Left lung (tissue), 10 donors: ENCODE measurements around the gene GABBR1. TPM values are rescaled to one million over a fixed set of nuclear protein-coding genes. Genes with fewer than 3 reads are reported as not detected.

Experiments
- ATAC-seq: fragments of 200-7000 bp; cut with Tn5 transposase; one replicate; pipeline ENCODE4 v1.9.1; 2020; ENCODE audit warnings: moderate library complexity
- DNase-seq, 4 donors: peaks; one replicate each; pipeline ENCODE4 v3.0.0-alpha.2; 2013 to 2020
- H3K27ac ChIP-seq, 2 donors: fragments of 200-600 bp; sonication (generic) in 1 of 2; one replicate each; pipeline versions ENCODE4 v1.5.0 to v1.8.0; 2020 to 2021
- H3K27me3 ChIP-seq, 2 donors: fragments of 200-600 bp; sonication (generic) in 1 of 2; one replicate each; pipeline versions ENCODE4 v1.5.0 to v1.8.0; 2020 to 2021
- H3K36me3 ChIP-seq, 2 donors: fragments of 200-600 bp; sonication (generic) in 1 of 2; one replicate each; pipeline versions ENCODE4 v1.5.0 to v1.8.0; 2020 to 2021
- H3K4me1 ChIP-seq, 2 donors: fragments of 200-600 bp; one replicate each; pipeline ENCODE4 v1.8.0; 2021
- H3K4me3 ChIP-seq, 2 donors: fragments of 200-600 bp; sonication (generic) in 1 of 2; one replicate each; pipeline versions ENCODE4 v1.5.0 to v1.8.0; 2020 to 2021; ENCODE audit warnings: mild to moderate bottlenecking in 1 of 2
- H3K9me3 ChIP-seq, 2 donors: fragments of 200-600 bp; sonication (generic) in 1 of 2; one replicate each; pipeline versions ENCODE4 v1.5.0 to v1.8.0; 2020 to 2021
- intact Hi-C, 2 donors: fragments of 100-400 bp; cut with DNase I; formaldehyde crosslinking; loops; one replicate each; pipeline versions ENCODE4 v1.11.2 to v1.14.2; 2022
- polyA plus RNA-seq, 6 donors: library from polyadenylated mRNA; unstranded; fragments of 120-200 nt; gene quantifications; one replicate each; pipeline ENCODE4 v1.2.1, GENCODE V29; 2013; ENCODE audit not compliant: insufficient read length in 6 of 6
- total RNA-seq, 2 donors: library from RNA; stranded (reverse); fragmentation: NEBNext Ultra II Directional; extraction: Animal tissue kit (Norgen Biotek cat#: 25700); gene quantifications; one replicate each; pipeline ENCODE4 v1.2.1, GENCODE V29; 2021
- TF ChIP-seq, protein P1 (sequence below), 2 donors: fragments of 200-600 bp; sonication (generic) in 1 of 2; IDR thresholded peaks; one replicate each; pipeline versions ENCODE4 v1.5.0 to v1.8.0; 2021; ENCODE audit warnings: antibody characterized with exemption in 2 of 2
- donor health status: DM: no; HTN: yes; CAD: no.
- donor health status: DM: no; HTN: no; CAD: no.

The GABBR1 gene
- total and polyA plus RNA-seq, 8 donors: 25.0 to 122 (median 92.0) TPM

DNA sequence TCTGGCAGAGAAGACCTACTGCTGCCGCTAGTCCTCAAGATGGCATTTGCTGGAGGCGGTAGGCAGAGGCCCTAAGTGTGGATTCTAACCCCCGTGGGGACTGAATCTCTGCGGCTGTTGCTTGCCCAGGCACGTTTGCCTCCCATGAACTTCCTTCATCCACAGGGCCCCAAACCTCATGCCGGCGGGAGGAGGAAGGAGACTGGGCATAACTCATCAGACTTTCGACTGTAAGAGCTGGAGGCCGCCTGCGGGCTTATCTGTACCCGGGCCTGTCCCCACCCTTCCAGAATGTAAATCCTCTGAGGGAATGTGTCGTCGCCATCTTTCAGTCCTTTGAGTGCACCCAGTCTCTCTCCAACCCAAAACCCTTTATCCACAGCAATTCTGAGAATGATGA lies 47.0 kb upstream of the GABBR1 start:
- Histone ChIP-seq H3K9me3 (no peaks in the 10 kb centered on the region), H3K4me1 (no peaks in the 10 kb centered on the region), H3K27me3 (peaks cover 0 to 11% of the 10 kb centered on the region in 2 donors), H3K27ac (no peak overlapping the region), H3K36me3 (no peaks in the 10 kb centered on the region), H3K4me3 (no peak overlapping the region)
- intact Hi-C loops: no loop called here
- TF ChIP-seq, protein P1, sequence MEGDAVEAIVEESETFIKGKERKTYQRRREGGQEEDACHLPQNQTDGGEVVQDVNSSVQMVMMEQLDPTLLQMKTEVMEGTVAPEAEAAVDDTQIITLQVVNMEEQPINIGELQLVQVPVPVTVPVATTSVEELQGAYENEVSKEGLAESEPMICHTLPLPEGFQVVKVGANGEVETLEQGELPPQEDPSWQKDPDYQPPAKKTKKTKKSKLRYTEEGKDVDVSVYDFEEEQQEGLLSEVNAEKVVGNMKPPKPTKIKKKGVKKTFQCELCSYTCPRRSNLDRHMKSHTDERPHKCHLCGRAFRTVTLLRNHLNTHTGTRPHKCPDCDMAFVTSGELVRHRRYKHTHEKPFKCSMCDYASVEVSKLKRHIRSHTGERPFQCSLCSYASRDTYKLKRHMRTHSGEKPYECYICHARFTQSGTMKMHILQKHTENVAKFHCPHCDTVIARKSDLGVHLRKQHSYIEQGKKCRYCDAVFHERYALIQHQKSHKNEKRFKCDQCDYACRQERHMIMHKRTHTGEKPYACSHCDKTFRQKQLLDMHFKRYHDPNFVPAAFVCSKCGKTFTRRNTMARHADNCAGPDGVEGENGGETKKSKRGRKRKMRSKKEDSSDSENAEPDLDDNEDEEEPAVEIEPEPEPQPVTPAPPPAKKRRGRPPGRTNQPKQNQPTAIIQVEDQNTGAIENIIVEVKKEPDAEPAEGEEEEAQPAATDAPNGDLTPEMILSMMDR (IDR thresholded peaks at IDR 0.05): no peak
- DNase-seq (no peak), ATAC-seq (no peak)

DNA sequence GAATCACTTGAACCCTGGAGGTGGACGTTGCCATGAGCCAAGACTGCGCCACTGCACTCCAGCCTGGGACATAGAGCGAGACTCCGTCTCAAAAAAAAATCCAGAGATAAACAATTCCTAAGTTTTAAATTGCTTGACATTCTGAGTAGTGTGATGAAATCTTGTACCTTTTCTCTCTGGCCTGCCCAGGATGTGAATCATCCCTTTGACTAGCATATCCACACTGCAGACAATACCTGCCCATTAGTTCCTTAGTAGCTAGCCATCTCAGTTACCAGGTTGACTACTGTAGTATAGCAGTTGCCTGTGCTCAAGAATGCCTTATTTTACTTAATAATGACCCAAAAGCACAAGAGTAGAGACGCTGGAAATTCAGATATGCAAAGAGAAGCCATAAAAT lies 45.1 kb upstream of the GABBR1 start:
- Histone ChIP-seq H3K4me1 (no peaks in the 10 kb centered on the region), H3K27me3 (peaks cover 0 to 11% of the 10 kb centered on the region in 2 donors), H3K36me3 (no peaks in the 10 kb centered on the region), H3K27ac (no peak overlapping the region), H3K9me3 (no peaks in the 10 kb centered on the region), H3K4me3 (no peak overlapping the region)
- intact Hi-C loops: no loop called here
- TF ChIP-seq, protein P1 (IDR thresholded peaks at IDR 0.05): no peak
- ATAC-seq (no peak), DNase-seq (no peak)

DNA sequence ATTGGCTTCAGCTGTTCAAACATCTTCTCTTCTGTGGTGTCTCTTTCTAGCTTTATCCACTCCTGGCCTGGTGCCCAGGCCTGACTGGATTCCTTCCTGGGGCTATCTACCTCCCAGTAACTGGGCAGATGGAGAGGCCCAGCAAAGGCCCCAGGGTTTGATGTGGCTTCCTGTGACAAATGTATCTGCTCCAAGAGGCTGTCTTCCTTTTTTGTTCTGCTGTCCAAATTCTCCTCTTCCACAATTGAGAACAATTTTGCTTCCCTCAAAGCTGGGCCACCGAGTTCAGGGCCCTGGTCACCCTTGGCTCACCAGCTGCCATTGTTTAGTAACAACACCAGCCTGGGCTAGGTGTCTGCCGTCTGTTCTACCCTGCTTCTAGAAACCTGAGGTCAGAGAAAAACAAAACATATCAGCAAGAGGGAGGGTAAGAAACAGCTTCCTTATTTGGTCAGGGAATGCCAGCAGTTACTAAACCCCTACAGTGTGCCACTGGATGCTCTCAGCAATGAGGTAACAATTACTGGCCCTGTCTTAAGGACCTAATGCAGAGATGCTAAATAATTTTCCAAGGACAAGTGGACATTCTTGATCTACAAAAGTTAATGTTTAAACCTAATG lies 44.1 kb upstream of the GABBR1 start:
- TF ChIP-seq, protein P1 (IDR thresholded peaks at IDR 0.05): no peak
- Histone ChIP-seq H3K4me1 (no peaks in the 10 kb centered on the region), H3K36me3 (no peaks in the 10 kb centered on the region), H3K27me3 (peaks cover 0 to 11% of the 10 kb centered on the region in 2 donors), H3K4me3 (no peak overlapping the region), H3K9me3 (no peaks in the 10 kb centered on the region), H3K27ac (no peak overlapping the region)
- intact Hi-C loops: no loop called here
- DNase-seq (peak in 1 of 4 donors; percentile 3), ATAC-seq (peak; percentile 23)

DNA sequence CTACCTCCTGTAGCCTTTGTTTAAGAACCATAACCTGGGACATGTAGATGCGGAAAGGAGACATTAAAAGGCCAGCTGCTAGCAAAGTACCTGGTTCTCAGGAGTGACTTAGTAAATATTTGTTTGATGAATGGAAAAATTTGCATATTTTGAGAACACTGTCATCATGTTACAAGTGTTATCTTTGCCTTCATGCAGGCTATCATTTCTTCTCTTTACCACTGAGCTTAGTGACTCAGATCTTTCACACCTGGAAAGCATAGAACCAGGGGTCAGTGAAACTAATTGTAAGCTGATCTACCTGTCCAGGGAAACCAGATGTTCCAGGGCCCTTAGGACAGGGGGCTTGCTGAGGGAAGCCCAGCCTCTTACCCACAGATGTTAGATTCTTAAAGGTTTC lies 42.6 kb upstream of the GABBR1 start:
- Histone ChIP-seq H3K27ac (no peak overlapping the region), H3K27me3 (peaks cover 0 to 15% of the 10 kb centered on the region in 2 donors), H3K4me3 (no peak overlapping the region), H3K4me1 (no peaks in the 10 kb centered on the region), H3K36me3 (no peaks in the 10 kb centered on the region), H3K9me3 (no peaks in the 10 kb centered on the region)
- ATAC-seq: no peak
- DNase-seq: no peak
- TF ChIP-seq, protein P1 (IDR thresholded peaks at IDR 0.05): no peak
- intact Hi-C loops: no loop called here

DNA sequence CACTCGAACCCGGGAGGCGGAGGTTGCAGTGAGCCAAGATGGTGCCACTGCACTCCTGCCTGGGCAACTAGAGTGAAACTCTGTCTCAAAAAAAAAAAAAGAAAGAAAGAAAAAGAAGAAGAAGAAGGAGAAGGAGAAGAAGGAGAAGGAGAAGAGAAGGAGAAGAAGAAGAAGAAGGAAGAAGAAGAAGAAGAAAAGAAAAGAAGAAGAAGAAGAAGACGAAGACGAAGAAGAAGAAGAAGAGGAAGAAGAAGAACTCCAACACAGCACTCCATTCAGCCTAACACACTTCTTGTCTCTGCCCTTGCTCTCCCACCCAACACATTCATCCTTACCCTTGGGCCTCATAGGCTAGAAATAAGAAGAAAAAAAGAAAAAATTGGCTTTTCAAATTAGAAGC lies 41.0 kb upstream of the GABBR1 start:
- TF ChIP-seq, protein P1 (IDR thresholded peaks at IDR 0.05): no peak
- DNase-seq: no peak
- Histone ChIP-seq H3K36me3 (no peaks in the 10 kb centered on the region), H3K27ac (no peak overlapping the region), H3K4me1 (no peaks in the 10 kb centered on the region), H3K27me3 (peaks cover 0 to 18% of the 10 kb centered on the region in 2 donors), H3K9me3 (no peaks in the 10 kb centered on the region), H3K4me3 (no peak overlapping the region)
- ATAC-seq: no peak
- intact Hi-C loops: no loop called here
